Measurements from ENCODE around the gene PDZD8.

Gene PDZD8

DNA sequence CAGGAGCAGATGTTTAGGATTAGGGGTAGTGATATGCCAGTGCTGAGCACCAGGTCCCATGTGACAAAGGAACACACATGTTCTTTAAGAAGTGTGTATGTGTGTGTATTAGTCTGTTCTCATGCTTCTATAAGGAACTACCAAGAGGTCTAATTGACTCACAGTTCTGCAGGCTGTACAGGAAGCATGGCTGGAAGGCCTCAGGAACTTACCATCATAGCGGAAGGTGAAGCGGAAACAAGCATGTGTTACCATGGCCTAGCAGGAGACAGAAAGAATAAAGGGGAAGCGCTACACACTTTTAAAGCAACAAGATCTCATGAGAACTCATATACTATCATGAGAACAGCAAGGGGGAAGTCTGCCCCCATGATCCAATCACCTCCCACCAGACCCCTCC is 22.8 kb upstream of the PDZD8 start:
- DNase-seq (ENCODE audit: insufficient read length, low spot score) (no peak), FAIRE-seq (no peak)
- TF ChIP-seq POU2F2 (IDR thresholded peaks at IDR 0.05; ENCODE audit: low read depth, low read length) = no peak
- no peak for TF ChIP-seq POLR2A (IDR thresholded peaks at IDR 0.05; ENCODE audit: low read depth, low read length)
- no peak for TF ChIP-seq TAF1 (IDR thresholded peaks at IDR 0.05; ENCODE audit: low read depth, low read length)
- TF ChIP-seq POLR2AphosphoS5 (IDR thresholded peaks at IDR 0.05; ENCODE audit: low read depth, low read length) = no peak
- no peak for TF ChIP-seq PAX5 (IDR thresholded peaks at IDR 0.05; ENCODE audit: insufficient read depth, low read length, severe bottlenecking)

DNA sequence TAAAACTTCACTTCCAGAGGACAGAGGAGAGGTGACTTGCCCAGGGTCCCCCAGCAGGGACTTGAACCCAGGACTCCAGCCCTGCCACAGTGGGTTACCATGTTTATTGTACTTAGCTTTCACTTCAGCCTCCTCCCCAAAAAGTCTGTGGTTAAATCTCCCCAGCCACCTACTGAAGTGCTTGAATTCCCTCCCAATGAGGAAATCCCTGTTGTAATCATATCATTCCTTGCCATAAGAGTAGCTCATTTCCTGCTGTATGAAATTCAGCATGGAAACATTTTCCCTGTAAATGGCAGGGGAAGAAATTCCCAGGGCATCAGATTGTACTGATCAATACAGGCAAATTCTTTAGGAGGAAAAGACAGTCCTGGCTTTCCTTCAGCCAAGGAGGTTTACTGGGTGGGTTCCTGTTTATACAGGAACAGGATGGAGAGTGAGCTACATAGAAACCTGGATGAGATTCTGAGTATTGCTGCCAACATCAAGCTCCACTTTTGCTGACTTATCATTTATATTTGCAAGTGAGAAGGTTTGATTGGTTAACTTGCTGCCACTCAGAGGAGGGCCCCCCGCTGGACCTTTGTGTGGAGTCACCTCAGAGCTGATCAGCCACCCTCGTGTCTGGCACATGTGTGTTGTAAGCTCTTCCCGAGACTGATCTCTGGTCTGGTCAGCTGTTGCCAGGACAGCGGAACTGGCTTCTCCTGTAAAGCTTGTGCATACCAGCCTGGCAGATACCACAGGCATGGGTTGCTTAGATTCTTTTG is 16.4 kb upstream of the PDZD8 start:
- TF ChIP-seq SPI1 (IDR thresholded peaks at IDR 0.05; ENCODE audit: low read depth, low read length) (no peak), POLR2A (IDR thresholded peaks at IDR 0.05; ENCODE audit: low read depth, low read length) (no peak), PAX5 (IDR thresholded peaks at IDR 0.05; ENCODE audit: insufficient read depth, low read length, severe bottlenecking) (no peak), POU2F2 (IDR thresholded peaks at IDR 0.05; ENCODE audit: low read depth, low read length) (no peak), POLR2AphosphoS5 (IDR thresholded peaks at IDR 0.05; ENCODE audit: low read depth, low read length) (no peak), TAF1 (IDR thresholded peaks at IDR 0.05; ENCODE audit: low read depth, low read length) (no peak)
- FAIRE-seq = no peak
- no peak for DNase-seq (ENCODE audit: insufficient read length, low spot score)

DNA sequence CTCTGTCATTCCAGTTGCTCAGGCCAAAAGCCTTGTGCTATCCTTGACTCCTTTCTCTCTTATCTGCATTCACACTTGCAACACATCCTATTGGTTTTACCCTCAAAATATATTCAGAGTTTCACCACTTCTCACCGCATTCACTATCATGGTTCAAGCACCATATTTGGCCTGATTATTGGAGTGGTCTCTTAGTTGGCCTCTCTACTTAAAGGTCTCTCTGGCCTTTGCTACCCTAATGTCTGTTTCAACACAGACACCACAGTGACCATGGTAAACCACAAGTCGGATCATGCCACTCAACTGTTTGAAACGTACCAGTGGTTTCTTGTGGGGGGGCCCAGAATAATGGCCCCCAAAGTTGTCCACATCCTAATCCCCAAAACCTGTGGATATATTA is 15.2 kb upstream of the PDZD8 start:
- TF ChIP-seq PAX5 (IDR thresholded peaks at IDR 0.05; ENCODE audit: insufficient read depth, low read length, severe bottlenecking) (no peak), POU2F2 (IDR thresholded peaks at IDR 0.05; ENCODE audit: low read depth, low read length) (no peak), SPI1 (IDR thresholded peaks at IDR 0.05; ENCODE audit: low read depth, low read length) (no peak), POLR2A (IDR thresholded peaks at IDR 0.05; ENCODE audit: low read depth, low read length) (no peak), TAF1 (IDR thresholded peaks at IDR 0.05; ENCODE audit: low read depth, low read length) (no peak), POLR2AphosphoS5 (IDR thresholded peaks at IDR 0.05; ENCODE audit: low read depth, low read length) (no peak)
- no peak for DNase-seq (ENCODE audit: insufficient read length, low spot score)
- FAIRE-seq = no peak

DNA sequence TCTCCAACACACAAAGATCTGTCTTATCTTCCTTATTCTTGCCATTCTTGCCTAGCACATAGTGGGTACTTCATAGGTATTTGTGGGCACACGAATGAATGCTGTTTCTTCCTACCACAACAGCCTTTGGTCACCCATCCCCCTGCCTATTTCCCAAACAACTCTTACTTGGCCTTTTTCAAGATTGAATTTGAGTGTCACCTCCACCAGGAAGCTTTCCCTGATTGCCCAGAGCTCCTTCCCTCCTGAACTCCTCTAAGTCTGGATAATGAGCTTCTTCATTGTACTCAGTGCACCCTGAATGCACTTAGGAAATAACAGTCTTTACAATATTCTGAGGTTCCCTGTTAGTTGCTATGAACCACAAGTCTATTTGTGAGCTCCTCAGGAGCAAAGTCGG is 11.6 kb upstream of the PDZD8 start:
- DNase-seq (ENCODE audit: insufficient read length, low spot score) = no peak
- no peak for FAIRE-seq
- no peak for TF ChIP-seq POU2F2 (IDR thresholded peaks at IDR 0.05; ENCODE audit: low read depth, low read length)
- no peak for TF ChIP-seq TAF1 (IDR thresholded peaks at IDR 0.05; ENCODE audit: low read depth, low read length)
- TF ChIP-seq POLR2AphosphoS5 (IDR thresholded peaks at IDR 0.05; ENCODE audit: low read depth, low read length) = no peak

DNA sequence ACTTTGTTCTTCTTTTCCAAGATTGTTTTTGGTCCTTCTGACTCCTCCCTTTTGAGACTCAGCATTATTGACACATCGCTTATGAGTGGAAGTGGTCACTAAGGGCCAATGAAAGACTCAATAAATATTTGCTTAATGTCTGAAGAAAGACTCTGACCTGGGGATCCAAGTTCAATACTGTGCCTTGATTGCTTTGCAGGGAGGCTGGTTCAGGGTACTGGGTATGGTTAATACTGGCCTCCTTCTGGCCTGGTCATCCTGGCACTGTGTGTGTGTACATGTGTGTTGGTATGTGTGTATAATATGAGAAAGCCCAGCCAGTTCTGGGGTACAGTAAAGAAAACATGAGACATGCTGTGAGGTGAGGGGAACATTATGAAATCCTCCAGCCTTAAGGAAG is 7.6 kb upstream of the PDZD8 start:
- DNase-seq (ENCODE audit: insufficient read length, low spot score) (no peak), FAIRE-seq (no peak)
- TF ChIP-seq SPI1 (IDR thresholded peaks at IDR 0.05; ENCODE audit: low read depth, low read length) (no peak), POU2F2 (IDR thresholded peaks at IDR 0.05; ENCODE audit: low read depth, low read length) (no peak), TAF1 (IDR thresholded peaks at IDR 0.05; ENCODE audit: low read depth, low read length) (no peak), PAX5 (IDR thresholded peaks at IDR 0.05; ENCODE audit: insufficient read depth, low read length, severe bottlenecking) (no peak), POLR2AphosphoS5 (IDR thresholded peaks at IDR 0.05; ENCODE audit: low read depth, low read length) (no peak), POLR2A (IDR thresholded peaks at IDR 0.05; ENCODE audit: low read depth, low read length) (no peak)

DNA sequence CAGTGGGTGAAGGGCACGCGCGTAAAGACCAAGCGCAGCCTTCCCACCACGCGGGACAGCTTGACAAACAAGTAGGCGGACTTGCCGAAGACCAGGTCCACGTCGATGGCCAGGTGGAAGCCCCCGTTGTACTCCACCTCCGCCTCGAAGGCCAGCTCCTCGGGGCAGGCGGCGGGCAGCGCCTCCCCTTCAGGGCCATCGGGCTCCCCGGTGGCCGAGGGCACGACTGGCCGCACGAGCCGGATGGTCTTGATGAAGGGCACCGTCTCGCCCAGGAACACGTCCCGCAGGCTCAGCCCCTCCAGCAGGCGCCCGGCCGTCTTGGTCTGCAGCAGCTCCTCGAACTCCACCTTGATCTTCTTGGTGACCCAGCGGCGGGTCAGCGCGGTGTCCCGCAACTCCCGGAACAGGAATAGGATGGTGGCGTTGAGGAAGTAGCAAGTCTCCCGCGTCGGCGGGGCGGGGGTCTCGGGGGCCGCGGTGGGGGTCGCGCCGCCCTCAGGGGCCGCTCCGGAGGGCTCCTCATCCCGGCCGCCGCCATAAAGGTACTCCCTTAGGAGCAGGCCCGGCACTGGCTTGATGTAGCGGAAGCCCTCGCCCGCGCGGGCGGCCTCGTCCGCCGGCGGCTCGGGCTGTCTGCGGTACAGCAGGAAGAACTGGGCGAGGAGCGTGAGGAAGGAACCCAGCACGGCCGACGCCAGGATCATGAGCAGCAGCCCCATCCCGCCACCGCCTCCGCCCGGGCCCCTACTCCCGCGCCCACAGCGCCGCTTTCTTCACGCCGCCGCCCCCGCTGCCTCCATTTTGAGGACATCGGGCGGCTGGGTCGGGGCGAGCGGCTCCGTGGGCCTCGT is 507 bp downstream of the PDZD8 start:
- TF ChIP-seq POLR2A (IDR thresholded peaks at IDR 0.05; ENCODE audit: low read depth, low read length) = no peak; the same call in 1 of the 2 replicates
- TF ChIP-seq POLR2AphosphoS5 (IDR thresholded peaks at IDR 0.05; ENCODE audit: low read depth, low read length) = no peak
- TF ChIP-seq TAF1 (IDR thresholded peaks at IDR 0.05; ENCODE audit: low read depth, low read length) = no peak
- TF ChIP-seq SPI1 (IDR thresholded peaks at IDR 0.05; ENCODE audit: low read depth, low read length) = no peak
- TF ChIP-seq POU2F2 (IDR thresholded peaks at IDR 0.05; ENCODE audit: low read depth, low read length) = no peak
- TF ChIP-seq PAX5 (IDR thresholded peaks at IDR 0.05; ENCODE audit: insufficient read depth, low read length, severe bottlenecking) = no peak
- FAIRE-seq (peak; percentile 28), DNase-seq (ENCODE audit: insufficient read length, low spot score) (peak; percentile 40)

DNA sequence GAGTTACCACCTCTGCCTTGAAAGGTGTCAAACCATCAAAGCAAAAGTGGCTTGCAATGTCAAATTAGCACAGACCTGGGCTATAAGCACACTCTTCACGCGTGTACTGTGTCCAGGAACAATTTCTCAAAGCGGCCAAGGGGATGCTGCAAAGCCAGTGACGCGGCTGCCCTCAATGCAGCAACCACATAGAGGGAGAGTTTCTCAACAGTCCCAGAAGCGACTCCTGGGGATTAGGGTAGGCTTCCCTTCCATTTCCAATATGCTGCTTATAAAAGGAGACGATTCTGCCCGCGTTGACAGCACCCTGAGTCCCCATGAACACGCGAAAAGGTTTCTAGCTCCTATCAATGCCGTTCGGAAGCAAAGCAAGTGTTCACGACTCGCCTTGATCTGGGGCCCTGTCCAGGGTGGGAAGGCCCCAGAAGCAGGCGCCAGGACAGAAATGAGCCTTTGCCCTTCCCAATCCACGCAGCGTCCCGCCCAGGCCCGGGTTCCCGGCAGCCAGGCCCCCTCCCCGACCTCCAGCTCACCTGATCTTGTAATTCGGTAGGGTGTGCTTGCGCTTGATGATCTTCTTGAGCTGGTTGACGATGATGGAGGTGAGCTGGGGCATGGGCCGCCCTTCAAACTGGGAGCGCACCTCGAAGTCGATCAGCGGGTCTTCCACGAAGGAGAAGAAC is 1.3 kb downstream of the PDZD8 start:
- DNase-seq (ENCODE audit: insufficient read length, low spot score) (peak; percentile 11), FAIRE-seq (peak; percentile 69)
- no peak for TF ChIP-seq TAF1 (IDR thresholded peaks at IDR 0.05; ENCODE audit: low read depth, low read length)
- TF ChIP-seq POU2F2 (IDR thresholded peaks at IDR 0.05; ENCODE audit: low read depth, low read length) = 0 out of 2 replicates have a peak, but pooled peaks have one; percentile 3
- TF ChIP-seq POLR2AphosphoS5 (IDR thresholded peaks at IDR 0.05; ENCODE audit: low read depth, low read length) = no peak
- no peak for TF ChIP-seq SPI1 (IDR thresholded peaks at IDR 0.05; ENCODE audit: low read depth, low read length)
- no peak for TF ChIP-seq PAX5 (IDR thresholded peaks at IDR 0.05; ENCODE audit: insufficient read depth, low read length, severe bottlenecking)

DNA sequence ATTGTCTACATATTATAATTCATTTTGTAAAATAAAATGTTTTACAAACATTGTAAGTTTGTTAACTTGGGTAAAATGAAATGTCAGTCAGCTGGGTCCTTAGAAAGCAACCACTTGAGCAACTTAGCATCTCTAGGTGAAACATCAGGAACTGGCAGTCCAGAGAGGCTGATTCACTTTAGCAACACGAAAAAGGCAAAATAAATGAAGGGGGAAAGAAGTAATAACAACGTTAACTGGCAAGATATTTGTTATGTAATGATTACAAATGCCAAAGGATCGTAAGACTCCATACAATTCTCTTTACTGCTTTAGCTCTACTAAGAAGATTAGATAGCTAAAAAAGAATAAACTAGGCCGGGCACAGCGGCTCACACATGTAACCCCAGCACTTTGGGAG is 5.0 kb downstream of the PDZD8 start:
- no peak for TF ChIP-seq PAX5 (IDR thresholded peaks at IDR 0.05; ENCODE audit: insufficient read depth, low read length, severe bottlenecking)
- no peak for TF ChIP-seq TAF1 (IDR thresholded peaks at IDR 0.05; ENCODE audit: low read depth, low read length)
- TF ChIP-seq POLR2A (IDR thresholded peaks at IDR 0.05; ENCODE audit: low read depth, low read length) = no peak
- no peak for TF ChIP-seq SPI1 (IDR thresholded peaks at IDR 0.05; ENCODE audit: low read depth, low read length)
- no peak for TF ChIP-seq POU2F2 (IDR thresholded peaks at IDR 0.05; ENCODE audit: low read depth, low read length)
- TF ChIP-seq POLR2AphosphoS5 (IDR thresholded peaks at IDR 0.05; ENCODE audit: low read depth, low read length) = no peak
- DNase-seq (ENCODE audit: insufficient read length, low spot score) = no peak
- FAIRE-seq = no peak

DNA sequence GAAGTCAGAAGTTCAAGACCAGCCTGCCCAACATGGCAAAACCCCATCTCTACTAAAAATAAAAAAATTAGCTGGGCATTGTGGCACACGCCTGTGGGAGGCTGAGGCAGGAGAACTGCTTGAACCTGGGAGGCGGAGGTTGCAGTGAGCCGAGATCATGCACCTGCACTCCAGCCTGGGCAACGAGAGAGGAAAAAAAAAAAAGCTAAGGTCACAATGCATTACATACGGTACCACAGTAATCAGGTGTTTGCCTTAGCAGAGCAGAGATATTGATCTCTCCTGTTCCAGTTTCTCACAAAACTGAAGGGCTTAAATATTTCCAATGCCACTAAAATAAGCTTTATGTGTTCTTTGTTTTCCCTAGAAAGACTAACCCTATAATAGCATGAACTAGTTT is 7.5 kb downstream of the PDZD8 start:
- TF ChIP-seq POLR2AphosphoS5 (IDR thresholded peaks at IDR 0.05; ENCODE audit: low read depth, low read length) (no peak), TAF1 (IDR thresholded peaks at IDR 0.05; ENCODE audit: low read depth, low read length) (no peak), POLR2A (IDR thresholded peaks at IDR 0.05; ENCODE audit: low read depth, low read length) (no peak), POU2F2 (IDR thresholded peaks at IDR 0.05; ENCODE audit: low read depth, low read length) (no peak), PAX5 (IDR thresholded peaks at IDR 0.05; ENCODE audit: insufficient read depth, low read length, severe bottlenecking) (no peak), SPI1 (IDR thresholded peaks at IDR 0.05; ENCODE audit: low read depth, low read length) (no peak)
- DNase-seq (ENCODE audit: insufficient read length, low spot score) = no peak
- FAIRE-seq = no peak

Data from GM12891 (cell line).